GM23338 (cell line): Measurements from ENCODE around the gene AMBRA1. TPM values are rescaled to one million over a fixed set of nuclear protein-coding genes. Genes with fewer than 3 reads are reported as not detected.

Experiments used
- ATAC-seq: fragments of 200-7000 bp; cut with Tn5 transposase; 3 replicates; pipeline ENCODE4 v1.9.1; 2020
- DNase-seq: peaks from one replicate; pipeline ENCODE4 v3.0.0-alpha.2; 2015; ENCODE audit warnings: low spot score
- H2AFZ ChIP-seq: fragments of 200-600 bp; sonication (generic); 2 replicates; pipeline ENCODE4 v1.8.0; 2016; ENCODE audit warnings: antibody characterized with exemption, mild to moderate bottlenecking, moderate library complexity
- H3F3A ChIP-seq: fragments of 200-600 bp; sonication (generic); replicated peaks from 2 replicates; pipeline ENCODE4 v1.8.0; 2017; ENCODE audit warnings: antibody characterized with exemption, mixed run types, low read depth
- H3K27ac ChIP-seq: fragments of 200-600 bp; sonication (generic); 2 replicates; pipeline ENCODE4 v1.6.1; 2016; ENCODE audit warnings: low read depth
- H3K27me3 ChIP-seq: fragments of 200-600 bp; sonication (generic); 2 replicates; pipeline ENCODE4 v1.8.0; 2016; ENCODE audit warnings: mild to moderate bottlenecking, mixed run types, moderate library complexity; ENCODE audit not compliant: insufficient read depth
- H3K36me3 ChIP-seq: fragments of 200-600 bp; sonication (generic); 2 replicates; pipeline ENCODE4 v1.8.0; 2016; ENCODE audit warnings: mild to moderate bottlenecking; ENCODE audit not compliant: insufficient read depth
- H3K4me1 ChIP-seq: fragments of 200-600 bp; sonication (generic); 2 replicates; pipeline ENCODE4 v1.8.0; 2016; ENCODE audit warnings: mild to moderate bottlenecking, moderate library complexity; ENCODE audit not compliant: insufficient read depth
- H3K4me2 ChIP-seq: fragments of 200-600 bp; sonication (generic); 2 replicates; pipeline ENCODE4 v1.7.1; 2017; ENCODE audit warnings: mixed run types
- H3K4me3 ChIP-seq: fragments of 200-600 bp; sonication (generic); 2 replicates; pipeline ENCODE4 v1.6.1; 2016; ENCODE audit warnings: mixed run types
- H3K79me2 ChIP-seq: fragments of 200-600 bp; sonication (generic); replicated peaks from 2 replicates; pipeline ENCODE4 v1.8.0; 2017; ENCODE audit warnings: mild to moderate bottlenecking; ENCODE audit not compliant: insufficient read depth
- H3K9me2 ChIP-seq: fragments of 200-600 bp; sonication (generic); 2 replicates; pipeline ENCODE4 v1.8.0; 2017; ENCODE audit not compliant: insufficient read depth
- H4K20me1 ChIP-seq: fragments of 200-600 bp; sonication (generic); replicated peaks from 2 replicates; pipeline ENCODE4 v1.8.0; 2017; ENCODE audit warnings: mild to moderate bottlenecking; ENCODE audit not compliant: insufficient read depth
- H3K27ac Mint-ChIP-seq: 2 replicates; pipeline ENCODE4 v1.8.0; 2020; ENCODE audit warnings: inconsistent platforms, mild to moderate bottlenecking, moderate library complexity, mixed read lengths
- H3K27me3 Mint-ChIP-seq: 3 replicates; pipeline ENCODE4 v1.8.0; 2022; ENCODE audit warnings: low read depth, mild to moderate bottlenecking, moderate library complexity, mixed read lengths, inconsistent platforms; ENCODE audit not compliant: insufficient read depth, poor library complexity
- H3K36me3 Mint-ChIP-seq: 3 replicates; pipeline ENCODE4 v1.8.0; 2021; ENCODE audit warnings: low read depth, mild to moderate bottlenecking, inconsistent platforms, moderate library complexity, mixed read lengths
- H3K4me1 Mint-ChIP-seq: 3 replicates; pipeline ENCODE4 v1.8.0; 2020; ENCODE audit warnings: mild to moderate bottlenecking, inconsistent platforms, mixed read lengths
- H3K4me3 Mint-ChIP-seq: 3 replicates; pipeline ENCODE4 v1.8.0; 2021; ENCODE audit warnings: moderate library complexity, mild to moderate bottlenecking, inconsistent platforms, mixed read lengths
- H3K9me3 Mint-ChIP-seq: 3 replicates; pipeline ENCODE4 v1.8.0; 2020; ENCODE audit warnings: moderate library complexity, mild to moderate bottlenecking, inconsistent platforms, mixed read lengths
- CTCF ChIP-seq, 2 experiments: fragments of 200-600 bp in 1 of 2; sonication (generic) in 1 of 2; conservative IDR thresholded peaks; 2 replicates each; pipeline versions ENCODE4 v1.5.1 to v1.6.1; 2016 to 2017; ENCODE audit warnings: antibody characterized with exemption in 2 of 2, low read depth in 2 of 2, mild to moderate bottlenecking in 2 of 2, moderate library complexity in 1 of 2
- ETS1 ChIP-seq: IDR thresholded peaks from 2 replicates; pipeline ENCODE4 v1.6.1; 2016; ENCODE audit warnings: antibody characterized with exemption
- EZH2 ChIP-seq: fragments of 200-600 bp; sonication (generic); IDR thresholded peaks from one replicate; pipeline ENCODE4 v1.8.0; 2017; ENCODE audit warnings: antibody characterized with exemption, mild to moderate bottlenecking, low read depth; ENCODE audit not compliant: unreplicated experiment
- JUNB ChIP-seq: IDR thresholded peaks from one replicate; pipeline ENCODE4 v1.6.1; 2016; ENCODE audit warnings: antibody characterized with exemption; ENCODE audit not compliant: unreplicated experiment
- POLR2AphosphoS5 ChIP-seq: IDR thresholded peaks from 2 replicates; pipeline ENCODE4 v1.6.1; 2016; ENCODE audit warnings: antibody characterized with exemption, low read depth
- ZNF462 ChIP-seq: fragments of 250-450 bp; sonication (Bioruptor Pico); IDR thresholded peaks from 2 replicates; pipeline ENCODE4 v1.5.0; 2020; ENCODE audit warnings: mild to moderate bottlenecking, moderate library complexity
- polyA plus RNA-seq: library from polyadenylated mRNA; unstranded; fragments of >200 nt; fragmentation: Nextera tagmentation; extraction: Ambion mirVana; gene quantifications from 2 replicates; pipeline ENCODE4 v1.2.1, GENCODE V29; 2016
- total RNA-seq: library from RNA; depleted of rRNA; stranded (reverse); fragments of >200 nt; shearing (Covaris generic); gene quantifications from 2 replicates; pipeline ENCODE4 v1.2.3, GENCODE V29; 2014

AMBRA1 gene
- total and polyA plus RNA-seq, 2 experiments from 2014 or later: 8.3 to 34.8 TPM

- peaks cover 1% of the 10 kb centered on the region for H3K27me3 Mint-ChIP-seq
- Histone ChIP-seq H3K4me2 (no peak overlapping the region), H3K9me2 (no peaks in the 10 kb centered on the region), H3K4me1 (no peaks in the 10 kb centered on the region), H2AFZ (no peak overlapping the region), H3K4me3 (no peak overlapping the region), H4K20me1 (peaks cover 1% of the 10 kb centered on the region; the same call in 1 of the 2 replicates), H3F3A (0 out of 2 replicates have a peak, but pooled peaks cover 1% of the 10 kb centered on the region), H3K79me2 (peaks cover 86% of the 10 kb centered on the region), H3K27ac (no peak overlapping the region), H3K36me3 (no peaks in the 10 kb centered on the region), H3K27me3 (no peaks in the 10 kb centered on the region)
- ATAC-seq (no peak), DNase-seq (no peak)
- H3K36me3 Mint-ChIP-seq: peaks cover 4% of the 10 kb centered on the region; the same call in 2 of the 3 replicates
- H3K4me3 Mint-ChIP-seq: no peak overlapping the region
- peaks cover 19% of the 10 kb centered on the region for H3K4me1 Mint-ChIP-seq
- no peak overlapping the region for H3K27ac Mint-ChIP-seq
- TF ChIP-seq CTCF (conservative IDR thresholded peaks at IDR 0.05; ENCODE audit: low read depth in 2 of 2): no peak
- TF ChIP-seq JUNB: no peak
- no peak for TF ChIP-seq POLR2AphosphoS5
- TF ChIP-seq ZNF462: no peak
- no peak for TF ChIP-seq EZH2
- TF ChIP-seq ETS1: no peak
- H3K9me3 Mint-ChIP-seq: no peaks in the 10 kb centered on the region
These were observed 42.6 kb downstream of the AMBRA1 start for GRCh38 chr11:46551261-46551660.
